ENCODE data around the gene DOCK1.

The DOCK1 gene

GRCh38 chr10:127190427-127190826, 285.2 kb downstream of the DOCK1 start:
- no peak for DNase-seq

GRCh38 chr10:127193125-127193524, 287.9 kb downstream of the DOCK1 start:
- no peak for DNase-seq

DNA sequence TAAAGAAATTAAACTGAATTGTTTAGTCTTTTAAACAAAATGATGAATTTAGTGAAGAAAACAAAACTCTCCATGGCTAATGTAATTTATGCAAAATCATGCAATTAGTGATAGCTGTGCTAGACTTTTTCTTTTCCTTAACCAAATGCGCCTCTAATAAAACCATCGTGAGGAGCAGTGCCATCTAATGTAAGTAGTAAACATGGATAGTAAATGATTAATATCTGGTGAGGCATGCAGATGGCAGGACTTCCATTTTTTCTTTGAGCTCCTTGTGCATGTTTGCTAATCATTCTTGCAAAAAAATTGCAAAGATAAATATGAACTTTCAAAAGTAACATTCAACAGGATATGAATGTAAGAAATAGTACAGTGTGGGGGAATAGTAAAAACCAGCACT, 288.9 kb downstream of the DOCK1 start:
- DNase-seq: no peak

- DNase-seq: no peak
These were observed 289.4 kb downstream of the DOCK1 start for GRCh38 chr10:127194599-127194998.

DNA sequence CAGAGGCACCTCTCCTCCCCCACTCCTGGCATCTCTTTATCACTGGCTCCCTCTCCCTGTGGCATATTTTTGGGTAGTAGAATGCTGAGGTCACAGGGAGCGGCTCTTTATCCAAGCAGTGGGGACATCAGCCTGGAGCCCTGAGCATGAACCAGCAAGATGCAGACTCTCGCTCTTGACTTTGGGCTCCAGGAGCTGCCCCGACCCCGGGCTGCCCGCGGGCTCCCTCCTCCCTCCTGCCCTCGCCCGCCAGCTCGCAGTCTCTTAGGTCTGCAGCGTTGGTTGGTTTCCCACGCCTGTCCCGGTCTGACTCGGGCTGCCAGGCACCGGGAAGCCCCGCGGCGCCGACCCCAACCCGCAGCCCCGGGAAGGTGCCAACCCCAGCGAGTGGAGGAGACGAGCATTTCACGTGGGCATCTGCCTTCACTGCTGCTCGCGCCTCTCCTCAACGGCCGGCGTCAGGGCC, 289.8 kb downstream of the DOCK1 start:
- DNase-seq: no peak

- DNase-seq: peak; percentile 49
These were observed 290.5 kb downstream of the DOCK1 start for GRCh38 chr10:127195571-127196281.

DNA sequence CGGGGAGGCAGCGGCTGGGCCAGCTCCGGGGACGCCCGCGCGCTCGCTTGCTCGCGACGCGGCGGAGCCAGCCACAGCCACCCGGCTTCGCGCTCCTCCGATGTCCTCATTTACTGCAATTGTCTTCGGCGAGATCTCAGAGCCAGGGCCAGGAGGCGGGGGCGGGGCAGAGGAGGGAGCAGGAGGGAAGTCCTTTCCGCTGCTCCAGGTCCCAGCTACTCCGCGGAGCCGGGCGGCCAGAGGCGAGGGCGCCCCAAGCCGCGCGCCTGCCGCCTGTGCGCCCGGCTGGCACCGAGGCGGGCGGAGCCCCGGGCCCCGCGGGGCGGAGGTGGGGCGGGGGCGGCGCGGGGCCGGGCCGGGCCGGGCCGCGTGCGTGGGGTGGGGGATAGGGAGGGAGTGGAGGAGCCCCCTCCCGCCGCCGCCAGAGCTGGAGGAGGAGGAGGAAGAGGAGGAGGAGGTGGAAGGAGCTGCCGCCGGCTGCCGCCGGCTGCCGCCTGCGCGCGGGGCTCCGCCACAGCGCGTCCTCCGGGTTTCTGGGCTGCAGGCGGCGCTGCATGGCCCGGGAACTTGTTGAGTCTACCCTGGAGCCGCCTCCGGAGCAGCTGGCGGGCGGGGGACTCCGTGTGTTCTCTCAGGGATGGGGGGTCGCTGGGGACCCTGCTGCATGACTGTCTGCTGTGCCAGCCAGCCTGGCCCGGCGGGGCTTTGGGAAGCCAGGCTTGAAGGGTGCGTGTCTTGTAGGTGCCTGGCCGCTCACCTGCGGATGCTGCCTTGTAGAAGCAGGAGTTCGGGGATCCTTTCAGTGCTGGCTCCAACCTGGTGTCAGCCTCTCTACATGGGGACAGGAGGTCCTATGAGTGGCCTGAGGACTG, 291.3 kb downstream of the DOCK1 start, which contains the start of gene INSYN2A:
Gene INSYN2A (minus strand): TSS at position 310 of the 872 bp plus-strand sequence. CDS start 20,196 bp downstream, outside the sequence.
- DNase-seq: peak; percentile 75

DNA sequence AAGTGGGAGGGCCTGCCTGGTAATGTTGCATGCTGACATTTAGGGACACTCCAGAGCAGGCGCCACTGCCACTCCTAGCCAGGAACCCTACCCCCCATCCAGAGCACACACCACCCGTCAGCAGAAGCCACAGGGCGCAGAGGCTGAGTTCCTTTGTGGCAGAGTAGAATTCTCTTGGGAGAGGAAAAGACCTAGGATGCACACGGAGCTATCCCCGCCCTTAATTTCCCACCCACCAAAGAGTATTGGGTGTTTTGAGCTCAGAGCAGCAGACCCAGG, 291.9 kb downstream of the DOCK1 start:
- no peak for DNase-seq

DNA sequence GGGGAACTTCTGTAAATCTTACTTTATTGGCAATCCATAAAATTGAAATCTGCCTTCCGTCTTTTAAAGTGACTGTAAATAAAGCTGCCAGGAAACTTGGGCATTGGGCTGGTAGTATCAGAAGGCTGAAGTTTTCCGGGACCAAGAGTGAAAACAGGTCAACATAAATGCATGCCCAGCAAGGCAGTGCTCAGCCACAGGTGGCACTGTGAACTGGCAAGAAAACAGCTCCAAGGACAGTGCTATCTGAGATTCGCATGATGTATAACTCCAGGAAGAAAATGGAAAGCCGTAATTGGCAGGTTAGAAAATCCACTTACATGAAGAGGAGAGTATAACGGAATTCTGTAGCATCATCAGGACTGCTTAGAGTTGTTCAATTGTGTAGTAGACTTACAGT, 293.1 kb downstream of the DOCK1 start:
- no peak for DNase-seq

- DNase-seq: no peak
These were observed 293.5 kb downstream of the DOCK1 start for GRCh38 chr10:127198721-127199120.

GRCh38 chr10:127200646-127201045, 295.4 kb downstream of the DOCK1 start:
- DNase-seq: no peak

GRCh38 chr10:127203067-127203466, 297.8 kb downstream of the DOCK1 start:
- DNase-seq: no peak

DNA sequence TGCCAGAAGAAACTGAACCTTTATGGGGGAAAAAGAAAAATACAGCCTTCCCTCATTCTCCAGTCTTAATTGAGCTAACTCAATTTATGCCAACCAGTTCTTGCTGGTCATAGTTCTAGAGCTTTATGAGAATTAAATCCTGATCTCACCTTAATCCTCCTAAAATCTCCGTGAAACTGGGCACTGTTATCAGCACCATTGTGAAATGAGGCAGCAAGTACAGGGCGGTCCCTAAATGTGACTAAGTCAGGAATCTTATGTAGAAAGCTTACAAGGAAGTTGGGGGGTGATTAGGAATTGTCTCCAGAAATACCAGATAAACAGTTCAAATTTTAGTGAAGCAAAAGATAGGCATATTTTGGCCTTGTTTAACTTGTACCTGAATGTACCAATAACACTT, 301.9 kb downstream of the DOCK1 start:
- no peak for DNase-seq

- DNase-seq: no peak
These were observed 305.8 kb downstream of the DOCK1 start for GRCh38 chr10:127210936-127211466.

DNA sequence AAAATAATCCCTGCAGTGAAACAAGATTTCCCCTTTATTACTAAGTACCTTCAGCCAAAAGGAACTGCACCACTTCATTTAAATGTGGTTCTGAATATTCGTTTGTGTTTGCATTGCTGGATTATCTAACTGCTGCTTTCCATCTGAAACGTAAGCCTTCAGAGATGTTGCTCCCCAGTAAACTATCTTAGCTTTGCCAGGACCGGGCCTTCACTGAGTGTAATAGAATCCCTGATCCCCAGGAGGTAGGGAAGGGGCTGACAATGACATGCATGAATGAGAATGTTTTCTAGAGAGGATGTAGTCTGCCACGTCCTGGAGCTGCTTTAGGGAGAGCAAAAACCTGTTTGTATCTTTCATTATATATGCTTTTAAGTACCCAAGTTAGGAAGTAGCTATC, 310.6 kb downstream of the DOCK1 start:
- no peak for DNase-seq

DNA sequence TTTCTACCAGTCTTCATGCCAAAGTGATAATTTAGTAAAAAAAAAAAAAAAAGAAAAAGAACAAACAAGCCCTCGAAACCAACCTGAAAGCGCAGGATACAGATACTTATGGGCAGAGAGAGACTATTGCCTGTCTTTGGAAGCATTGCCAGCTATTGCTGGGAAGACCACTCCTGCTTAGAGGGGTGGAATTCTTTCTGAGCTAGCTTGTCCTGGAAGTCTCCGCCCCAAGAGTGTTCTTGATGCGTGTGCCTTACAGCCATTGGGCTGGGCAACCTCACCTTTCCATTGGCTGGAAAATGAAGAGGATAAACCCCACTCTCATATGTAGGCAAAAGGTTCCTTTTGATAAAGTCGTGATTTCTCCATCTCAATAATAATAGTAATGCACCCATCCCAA, 311.0 kb downstream of the DOCK1 start:
- no peak for DNase-seq

- no peak for DNase-seq
These were observed 311.6 kb downstream of the DOCK1 start for GRCh38 chr10:127216786-127217185.

DNA sequence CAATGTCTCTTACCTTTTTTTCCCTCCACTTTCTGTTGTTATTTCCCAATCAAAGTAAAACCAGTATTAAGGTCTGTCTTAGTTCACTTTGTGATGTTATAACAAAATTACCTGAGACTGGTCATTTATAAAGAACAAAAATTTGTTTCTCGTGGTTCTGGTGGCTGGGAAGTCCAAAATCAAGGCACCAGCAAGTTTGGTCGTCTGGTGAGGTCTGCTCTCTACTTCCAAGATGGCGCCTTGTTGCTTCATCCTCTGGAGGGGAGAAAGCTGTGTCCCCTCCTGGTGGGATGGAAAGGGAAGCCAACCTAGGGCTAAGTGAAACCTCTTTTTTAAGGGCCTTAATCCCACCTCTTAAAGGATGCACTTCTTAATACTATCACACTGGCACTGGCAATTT, 313.4 kb downstream of the DOCK1 start:
- DNase-seq: no peak

DNA sequence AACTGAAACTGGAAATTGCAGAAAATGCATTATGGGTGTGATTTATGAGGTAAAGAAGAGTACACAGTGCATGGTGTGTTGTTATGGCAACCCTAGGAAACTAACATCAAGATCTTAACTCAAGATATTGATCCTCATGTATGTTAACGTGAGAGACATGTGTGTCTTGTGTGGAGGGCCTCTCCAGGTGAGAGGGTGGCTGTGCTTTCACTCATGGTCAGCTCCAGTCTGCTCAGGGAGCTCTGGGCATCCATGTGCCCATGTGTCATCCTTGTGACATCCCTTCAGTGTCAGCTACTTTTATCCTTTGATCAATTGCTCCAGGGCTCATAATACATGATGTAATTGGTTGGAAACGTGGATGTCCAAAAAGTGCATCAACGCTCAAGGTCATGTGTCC, 316.1 kb downstream of the DOCK1 start:
- DNase-seq: no peak

- no peak for DNase-seq
These were observed 321.8 kb downstream of the DOCK1 start for GRCh38 chr10:127227027-127227426.

GRCh38 chr10:127227663-127228062, 322.4 kb downstream of the DOCK1 start:
- no peak for DNase-seq

GRCh38 chr10:127228195-127228787, 323.1 kb downstream of the DOCK1 start:
- no peak for DNase-seq

GRCh38 chr10:127234306-127234800, 329.1 kb downstream of the DOCK1 start:
- DNase-seq: no peak

All from right forelimb (tissue), 1 donor.